D721Med (cell line): Measurements from ENCODE around the gene A2M.
A peak's percentile ranks its signal among the peaks of the same experiment; 100 is the strongest.
"Not testable (repeated sequence)": the region's sequence is repeated elsewhere in the genome, so short reads cannot be mapped to it uniquely, and the experiment has no call there.

Experiments
- DNase-seq: peaks from one replicate; pipeline ENCODE4 v3.0.0; 2011; ENCODE audit warnings: low spot score; ENCODE audit not compliant: insufficient read length
- FAIRE-seq: peaks from 2 replicates; lab custom pipeline; 2011; peaks lifted over from hg19 to GRCh38; lab: Jason Lieb, UNC
- CTCF ChIP-seq: IDR thresholded peaks from 2 replicates; pipeline ENCODE4 v1.5.1; 2012; ENCODE audit warnings: mild to moderate bottlenecking, control low read depth; ENCODE audit not compliant: insufficient read depth; ENCODE audit errors: missing control alignments

The A2M gene

GRCh38 chr12:9143929-9144729, 28.4 kb upstream of the A2M start:
- no peak for TF ChIP-seq CTCF
- no peak for DNase-seq
- no peak for FAIRE-seq

- FAIRE-seq = no peak
- DNase-seq = no peak
- no peak for TF ChIP-seq CTCF
Observed at GRCh38 chr12:9143137-9143536, 27.4 kb upstream of the A2M start.

GRCh38 chr12:9139588-9140290, 24.0 kb upstream of the A2M start:
- FAIRE-seq = not testable (repeated sequence)

GRCh38 chr12:9135903-9136310, 20.2 kb upstream of the A2M start:
- no peak for TF ChIP-seq CTCF
- DNase-seq (no peak), FAIRE-seq (no peak)

More at GRCh38 chr12:9139588-9140290, 24.0 kb upstream of the A2M start:
- DNase-seq = not testable (repeated sequence)

- TF ChIP-seq CTCF = peak; percentile 28
- no peak for DNase-seq
- FAIRE-seq = no peak
Observed at GRCh38 chr12:9134981-9135628, 19.4 kb upstream of the A2M start.

- DNase-seq = no peak
- no peak for FAIRE-seq
- no peak for TF ChIP-seq CTCF
Observed at GRCh38 chr12:9133216-9133916, 17.6 kb upstream of the A2M start.

GRCh38 chr12:9132008-9132535, 16.4 kb upstream of the A2M start:
- FAIRE-seq (no peak), DNase-seq (no peak)
- no peak for TF ChIP-seq CTCF
